ENCODE measurements around the gene ALG10. TPM values are rescaled to one million over a fixed set of nuclear protein-coding genes. Genes with fewer than 3 reads are reported as not detected.

ALG10 gene
- total and polyA plus RNA-seq, 2 of the 4 experiments (the other 2 are of a cell fraction): 2.7 to 9.7 TPM

Small RNA genes within 50 kb of the gene (microRNA-seq; reads per million reads assigned to microRNA genes)
- gene RF00019 (ENCODE audit: insufficient read depth, insufficient read length): not detected

Small RNA genes within 50 kb of the gene (small RNA-seq; reads per million reads assigned to genes)
- 0 reads per million in 5 experiments for gene RF00019
